Activated CD4-positive, alpha-beta T cell treated with anti-CD3 and anti-CD28 coated beads, Interleukin-2, amount 50 U/mL, for 4 hours (primary cell): ENCODE results near the gene RALGPS1.

Source experiments
- DNase-seq, 2 experiments: peaks; one replicate each; pipeline ENCODE4 v3.0.0-alpha.2; 2020

Gene RALGPS1

DNA sequence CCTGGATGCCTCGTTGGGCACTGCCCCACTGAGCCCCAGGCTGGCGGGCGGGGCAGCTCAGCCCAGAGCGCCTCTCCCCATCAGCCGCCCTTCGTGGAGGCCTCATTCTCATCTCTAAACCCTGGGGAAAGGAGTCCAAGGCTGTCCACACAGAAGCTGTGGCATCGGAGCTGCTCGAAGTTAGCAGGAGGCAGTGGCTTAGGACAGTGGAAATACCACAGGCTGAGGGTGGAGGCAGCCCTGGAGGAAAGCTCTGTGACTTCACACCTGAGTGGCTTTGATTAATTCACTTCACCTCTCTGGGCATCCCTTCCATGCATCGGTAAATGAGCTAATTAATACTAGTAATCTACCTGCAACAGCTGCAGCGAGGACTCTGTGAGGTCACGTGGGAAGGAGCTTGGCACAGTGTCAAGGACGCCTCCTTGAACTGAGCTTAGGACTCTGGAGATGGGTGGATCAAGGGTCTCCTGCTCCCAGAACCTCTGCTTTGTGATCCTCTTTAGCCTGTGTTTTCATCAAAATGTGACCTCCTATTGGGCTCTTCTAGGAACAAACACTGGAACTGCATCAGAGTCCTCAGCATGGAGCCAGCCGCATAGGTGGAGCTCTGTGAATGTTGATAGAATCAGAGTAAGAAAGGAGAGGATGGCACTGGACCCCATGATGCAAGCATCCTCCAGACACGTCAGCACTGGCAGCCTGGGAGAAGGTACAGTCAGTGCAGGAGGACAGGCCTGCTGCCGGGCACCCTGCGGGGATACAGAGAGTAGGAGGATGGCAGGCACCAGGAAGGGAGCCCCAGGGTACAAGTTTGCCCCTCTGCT, 208.7 kb downstream of the RALGPS1 start:
- DNase-seq: no peak

DNA sequence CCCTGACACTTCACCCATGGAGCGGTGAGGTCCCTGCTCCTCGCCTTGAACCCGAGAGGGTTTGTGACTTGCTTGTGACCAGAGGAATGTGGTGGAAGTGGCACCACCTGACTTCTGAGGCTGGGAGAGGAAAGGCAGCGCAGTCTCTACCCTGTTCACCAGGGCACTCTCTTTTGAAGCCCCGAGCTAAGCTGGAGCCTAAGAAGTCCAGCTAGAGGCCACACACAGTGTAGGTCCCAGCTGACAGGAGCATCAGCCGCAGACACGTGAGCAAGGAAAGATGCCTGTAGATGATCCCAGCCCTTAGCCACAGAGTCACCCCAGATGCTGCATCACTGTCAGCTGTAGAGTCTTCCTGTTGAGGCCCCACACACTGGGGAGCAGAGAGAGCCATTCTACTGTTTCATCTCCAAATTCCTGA, 209.5 kb downstream of the RALGPS1 start:
- DNase-seq: no peak

DNA sequence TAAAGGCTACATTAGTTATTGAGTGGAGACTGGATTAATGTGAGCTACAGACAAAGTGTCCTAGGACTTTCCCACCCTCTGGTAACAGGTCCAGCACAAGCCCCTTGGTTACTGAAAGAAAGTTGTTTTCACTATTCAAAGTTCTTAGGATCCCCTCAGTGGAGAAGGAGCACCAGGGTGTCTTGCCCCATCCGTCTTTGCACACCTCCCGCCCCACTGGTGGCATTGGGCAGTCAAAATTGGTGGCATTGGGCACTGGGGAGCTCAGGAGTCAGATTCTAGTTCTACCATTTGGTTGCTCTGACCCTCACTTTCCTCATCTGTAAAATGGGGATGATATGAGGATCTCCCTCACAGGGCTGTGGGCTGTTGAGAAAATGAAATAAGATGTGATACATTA, 210.2 kb downstream of the RALGPS1 start:
- no peak for DNase-seq

DNA sequence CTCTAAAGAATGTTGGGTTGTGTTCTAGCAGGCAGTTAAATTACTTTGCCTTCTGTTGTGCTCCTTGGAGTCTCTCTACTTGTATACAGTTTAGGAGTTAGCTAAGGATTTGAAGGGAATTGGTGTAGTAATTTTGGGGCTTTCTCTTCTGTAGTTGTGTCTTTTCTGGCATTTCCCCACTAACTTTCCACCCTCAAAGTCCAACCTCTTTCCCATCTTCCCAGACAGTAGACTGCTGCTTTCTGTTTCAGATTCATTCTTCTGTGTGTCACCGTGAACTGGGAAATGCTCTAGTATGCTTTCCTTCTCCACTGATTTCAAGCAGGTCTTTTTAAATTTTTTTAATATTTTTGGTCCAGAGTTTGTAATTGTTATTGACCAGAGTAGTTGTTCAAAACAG, 212.4 kb downstream of the RALGPS1 start:
- DNase-seq: no peak

DNA sequence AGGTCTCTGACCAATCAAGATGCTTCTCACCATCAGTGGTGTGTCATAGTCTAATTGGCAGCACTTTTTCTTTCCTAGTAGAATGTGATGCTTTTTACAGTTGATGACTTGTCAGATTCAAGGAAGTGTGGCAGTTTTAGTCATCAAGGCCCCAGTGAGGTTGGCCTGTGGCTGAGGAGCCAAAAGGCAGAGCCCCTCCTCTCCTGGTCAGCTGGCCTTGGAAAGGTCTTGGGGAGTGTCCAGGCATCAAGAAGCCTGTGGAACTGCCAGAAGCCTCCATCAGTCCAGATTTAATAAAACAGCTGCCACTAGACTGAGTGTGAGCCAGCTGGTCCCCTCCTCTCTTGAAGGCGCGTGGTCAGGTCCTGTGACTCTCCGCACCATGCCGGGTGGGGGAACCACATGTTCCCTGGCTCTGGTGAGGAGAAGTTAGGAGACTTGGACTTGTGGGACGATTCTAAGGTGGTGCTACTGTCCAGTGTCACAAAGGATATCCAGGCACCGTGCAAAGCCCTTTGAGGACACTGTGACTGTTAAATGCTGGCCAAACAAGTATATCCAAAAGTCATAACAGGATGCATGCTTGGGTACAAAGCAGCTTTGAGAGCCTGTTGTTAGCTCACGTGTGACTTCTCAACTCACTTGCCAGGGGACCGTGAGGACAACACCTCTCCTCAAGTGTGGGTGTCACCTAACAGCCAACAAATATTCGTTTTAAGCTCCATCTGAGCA, 213.9 kb downstream of the RALGPS1 start:
- no peak for DNase-seq

DNA sequence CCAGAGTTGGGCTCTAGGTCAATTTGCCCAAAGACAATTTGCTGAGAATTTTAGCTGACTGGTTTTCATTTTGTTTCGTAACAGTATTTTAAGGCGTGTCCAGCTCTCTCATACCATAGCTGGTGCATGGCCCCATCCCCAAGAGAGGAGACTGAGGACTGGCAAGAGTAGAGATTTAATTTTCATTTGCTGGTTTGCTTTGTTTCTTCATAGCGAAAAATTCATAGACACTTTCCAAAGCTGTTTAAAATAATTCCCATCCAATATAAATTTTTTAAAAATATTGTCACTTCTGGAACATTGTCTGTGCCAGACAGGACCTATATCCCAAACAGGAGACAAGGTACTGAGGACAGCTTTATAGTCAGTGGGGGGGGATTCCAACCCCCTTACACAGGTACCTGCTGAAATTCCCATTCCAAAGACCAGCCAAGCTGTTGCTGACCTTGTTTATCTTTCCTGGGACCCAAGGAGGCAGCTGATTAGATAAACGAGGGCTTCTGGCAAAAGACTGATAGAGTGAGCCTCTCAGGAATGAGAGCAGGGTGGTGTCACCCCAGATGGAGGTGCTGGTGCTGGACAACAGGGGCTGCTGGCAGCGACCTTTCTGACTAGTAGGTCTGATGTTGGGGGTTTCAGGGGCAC, 214.6 kb downstream of the RALGPS1 start:
- DNase-seq: no peak

DNA sequence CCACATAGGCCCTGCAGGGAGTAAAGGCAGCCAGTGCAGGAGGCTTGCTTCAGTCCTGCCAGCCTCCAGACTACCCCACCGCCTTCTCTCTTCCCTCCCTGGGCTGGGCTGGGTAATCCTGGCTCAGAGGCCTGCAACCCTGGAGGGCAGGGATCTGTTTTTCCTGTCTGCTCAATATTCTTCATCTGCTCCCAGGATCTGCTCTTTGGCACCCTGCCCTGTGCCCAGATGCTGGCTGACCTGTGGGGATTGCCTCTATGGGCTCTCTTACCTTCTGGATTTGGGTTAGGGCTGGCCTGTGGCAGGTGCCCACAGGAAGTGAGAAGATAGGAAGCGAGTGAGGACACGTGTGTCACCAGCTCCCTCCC, 215.1 kb downstream of the RALGPS1 start:
- no peak for DNase-seq

DNA sequence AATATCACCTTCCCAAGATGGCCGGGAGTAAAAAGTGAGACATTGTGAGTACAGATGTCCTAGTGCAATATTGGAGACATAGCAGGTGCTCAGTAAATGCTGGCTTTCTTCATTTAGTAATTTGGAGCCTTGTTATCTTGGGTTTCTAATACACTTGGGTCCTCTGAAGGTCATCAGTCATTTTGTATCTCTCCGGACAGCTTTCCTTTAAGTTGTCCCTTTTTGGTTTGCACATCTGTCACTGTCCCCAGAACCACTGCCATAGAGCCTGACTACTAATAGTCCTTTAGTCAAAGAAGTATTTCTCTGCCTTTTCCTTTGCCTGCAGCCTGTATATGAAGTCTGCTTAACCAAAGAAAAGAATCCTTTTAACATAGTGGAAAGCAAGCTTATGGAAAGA, 215.7 kb downstream of the RALGPS1 start:
- DNase-seq: no peak

DNA sequence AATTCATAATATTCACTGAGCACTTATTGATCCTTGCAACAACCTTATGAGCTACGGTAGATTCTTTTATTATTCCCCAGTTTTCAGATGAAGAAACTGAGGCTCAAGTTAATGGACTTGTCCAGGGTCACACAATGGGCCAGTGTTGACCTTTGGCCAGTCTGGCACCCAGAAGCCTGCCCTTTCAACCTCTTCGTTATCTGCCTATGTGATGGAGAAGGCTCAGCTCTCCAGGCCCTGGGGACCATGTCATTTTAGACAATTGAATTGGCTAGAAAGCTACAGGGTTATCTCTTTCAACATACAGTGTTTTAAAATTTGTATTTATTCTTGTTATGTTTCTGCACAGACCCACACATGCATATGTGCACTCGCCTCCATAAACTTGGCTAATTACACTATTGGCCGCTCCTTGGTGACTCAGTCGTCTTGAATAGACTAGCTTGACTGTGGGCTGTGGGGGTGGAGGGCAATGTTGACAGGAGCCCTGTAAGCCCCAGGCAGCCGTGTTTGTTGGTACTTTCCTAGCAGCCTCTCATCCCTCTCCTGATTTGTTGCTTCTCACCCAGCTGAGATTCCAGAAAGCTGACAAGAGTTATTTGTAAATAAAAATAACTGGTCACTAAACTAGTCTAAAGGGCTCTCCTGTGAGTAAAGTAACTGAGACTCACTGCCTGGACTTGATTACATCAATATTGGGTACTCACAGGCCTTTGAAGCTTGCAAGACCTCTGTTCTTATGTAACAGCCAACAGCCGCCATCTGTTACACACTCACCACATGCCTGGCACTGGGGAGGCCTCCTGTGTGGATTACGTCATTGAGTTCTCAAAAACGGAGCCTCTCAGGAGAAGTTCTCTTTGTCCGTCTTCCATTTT, 216.3 kb downstream of the RALGPS1 start:
- DNase-seq: no peak

DNA sequence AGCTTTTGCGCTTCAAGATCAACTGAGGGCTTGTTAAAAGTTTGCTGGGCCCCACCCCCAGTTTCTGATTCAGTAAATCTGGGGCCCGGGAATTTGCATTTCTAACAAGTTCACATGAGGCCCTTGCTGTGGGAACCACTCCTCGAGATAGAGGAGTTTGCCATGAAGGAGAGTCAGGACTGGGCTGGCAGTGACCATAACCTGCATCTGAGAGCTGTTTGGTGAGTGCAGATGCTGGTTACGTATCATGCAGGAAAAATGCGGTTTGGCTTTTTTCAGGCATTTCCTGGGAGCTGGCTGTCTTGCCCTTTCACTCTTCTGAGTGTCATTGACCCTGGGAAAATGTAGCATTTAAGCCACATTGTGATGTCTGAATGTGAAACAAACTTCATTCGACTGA, 217.3 kb downstream of the RALGPS1 start:
- DNase-seq: no peak

DNA sequence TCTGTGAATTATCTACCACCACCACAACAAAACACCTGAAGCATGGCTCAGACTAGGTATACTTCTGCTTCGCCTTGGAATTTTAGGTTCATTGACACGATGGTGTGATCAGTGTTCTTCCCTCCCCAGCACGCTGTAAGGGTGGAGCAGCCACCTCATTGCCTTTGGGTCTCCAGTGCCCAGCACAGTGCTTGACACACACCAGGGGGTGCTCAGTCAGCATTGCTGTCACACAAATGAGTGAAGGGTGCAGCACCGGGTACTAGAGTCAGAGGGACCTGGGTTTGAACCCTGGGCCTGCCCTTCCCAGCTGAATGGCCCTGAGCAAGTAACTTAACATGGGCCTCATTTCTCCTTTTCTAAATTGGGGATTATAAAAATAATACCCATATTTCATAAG, 217.8 kb downstream of the RALGPS1 start:
- DNase-seq: no peak

DNA sequence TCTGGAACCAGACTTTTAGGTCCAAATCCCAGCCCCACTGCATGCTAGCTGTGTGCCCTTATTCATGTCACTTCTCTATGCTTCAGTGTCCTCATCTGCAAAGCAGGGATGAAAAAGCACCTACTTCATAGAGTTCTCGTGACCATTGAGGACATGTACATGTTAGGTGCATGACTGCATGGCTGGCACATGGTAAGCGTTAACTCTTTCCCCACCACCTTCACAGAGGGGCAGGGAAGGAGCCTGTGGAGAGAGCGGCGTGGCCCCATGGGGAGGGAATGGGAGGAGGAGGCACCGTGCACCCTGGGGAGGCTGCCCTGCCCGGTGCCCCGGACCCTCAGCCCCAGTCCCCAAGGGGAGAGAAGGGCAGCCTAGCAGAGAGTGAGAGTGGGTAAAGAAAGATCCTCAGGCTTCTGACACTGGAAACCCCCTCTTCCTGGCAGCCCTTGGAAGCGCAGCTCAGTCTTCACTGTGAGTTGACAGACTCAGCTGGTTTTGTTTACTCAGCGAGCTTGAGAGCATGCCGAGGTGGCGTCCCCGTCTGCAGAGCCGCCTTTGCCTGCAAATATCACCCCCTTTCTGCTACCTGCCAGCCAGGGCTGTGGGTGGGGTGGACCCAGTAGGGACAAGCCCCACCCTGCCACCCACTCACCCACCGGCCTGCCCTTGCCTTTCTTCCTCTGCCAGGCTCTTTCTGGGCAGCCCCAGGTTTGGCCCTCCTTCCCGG, 218.5 kb downstream of the RALGPS1 start:
- DNase-seq: no peak

DNA sequence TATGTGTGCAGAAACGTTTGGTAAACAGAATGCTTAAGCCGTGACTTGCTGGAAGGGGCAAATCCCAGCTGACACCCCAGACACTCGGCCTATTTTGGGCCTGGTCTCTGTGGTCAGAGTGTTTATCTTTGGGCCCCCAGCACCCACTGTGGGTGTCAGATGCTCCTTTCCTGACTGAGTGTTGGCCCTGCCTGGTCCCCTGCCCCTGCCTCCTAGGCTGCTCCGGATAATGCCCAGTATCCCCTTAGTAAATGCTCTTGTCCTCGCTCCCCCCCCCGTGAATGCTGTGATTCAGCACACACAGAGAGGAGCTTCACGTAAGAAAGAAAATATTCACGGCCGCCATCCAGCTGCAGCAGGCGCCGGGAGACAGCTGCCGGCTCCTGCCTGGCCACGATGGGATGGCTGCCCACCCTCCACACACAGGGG, 219.2 kb downstream of the RALGPS1 start:
- DNase-seq: no peak

DNA sequence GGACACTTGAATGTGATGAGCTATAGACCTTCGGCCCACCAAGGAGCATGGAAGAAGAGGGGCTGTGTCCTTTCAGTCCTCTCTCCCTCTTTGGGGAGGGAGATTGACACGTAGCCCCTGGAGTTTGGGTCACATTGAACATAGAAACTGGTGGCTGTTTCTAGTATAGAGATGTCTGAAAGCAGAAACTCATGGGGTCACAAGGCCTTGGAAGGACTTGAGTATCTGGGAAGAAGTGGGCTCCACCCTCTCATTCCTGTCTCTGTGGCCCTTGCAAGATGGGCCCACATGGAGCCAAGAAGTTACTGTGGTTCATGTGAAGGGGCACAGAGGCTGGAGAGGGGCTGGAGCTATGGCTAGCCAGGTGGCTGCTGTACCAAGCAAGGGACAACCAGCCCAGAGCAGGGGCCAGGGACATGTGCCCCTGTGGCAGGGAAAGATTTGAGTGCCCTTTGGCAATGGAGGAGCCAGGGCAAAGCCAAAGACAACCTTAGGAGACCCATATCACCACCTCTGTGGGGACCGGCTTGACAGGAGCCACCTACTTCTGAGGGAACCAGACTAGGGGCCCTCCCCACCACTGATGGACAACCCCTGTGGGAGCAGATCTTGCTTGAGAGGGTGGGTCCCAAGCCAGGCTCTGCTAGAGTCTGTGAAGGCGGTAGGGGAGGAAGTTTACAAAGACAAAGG, 220.6 kb downstream of the RALGPS1 start:
- no peak for DNase-seq

DNA sequence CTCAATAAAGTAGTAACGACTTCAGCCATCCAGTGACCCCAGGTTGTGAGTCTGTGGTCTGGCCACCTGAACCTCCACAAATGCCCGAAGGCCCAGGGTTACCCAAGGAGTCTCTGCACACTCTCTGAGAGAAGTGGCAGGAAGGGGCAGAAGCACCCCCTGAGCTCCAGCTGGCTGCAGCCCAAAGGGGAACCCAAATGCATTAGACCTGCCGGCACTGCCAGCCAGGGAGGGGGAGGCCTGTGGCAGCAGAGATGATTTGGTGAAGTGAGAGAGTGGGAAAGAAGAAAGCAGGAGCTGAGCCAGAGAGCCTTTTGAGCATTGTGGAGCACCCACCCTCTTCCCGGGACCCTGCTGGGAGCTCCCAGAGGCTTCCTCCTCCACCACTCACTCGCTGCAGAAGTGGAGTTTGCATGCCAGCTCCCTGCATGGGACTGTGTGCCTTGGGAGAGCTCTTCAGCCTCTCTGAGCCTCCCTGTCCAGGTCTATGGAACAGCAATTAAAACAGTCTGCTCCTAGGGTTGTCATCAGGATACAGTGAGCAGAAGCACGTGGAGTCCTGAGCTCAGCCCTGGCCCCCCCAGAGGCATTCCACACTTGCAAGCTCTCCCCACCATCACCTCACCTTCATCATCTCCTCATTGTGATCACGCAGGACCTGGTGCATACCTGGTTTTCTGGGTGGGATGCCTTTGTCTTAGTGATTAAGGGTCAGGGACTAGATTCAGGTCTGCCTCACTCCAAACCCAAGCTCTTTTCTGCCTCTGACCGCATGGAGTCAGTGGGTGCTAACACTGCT, 221.7 kb downstream of the RALGPS1 start:
- DNase-seq: no peak

DNA sequence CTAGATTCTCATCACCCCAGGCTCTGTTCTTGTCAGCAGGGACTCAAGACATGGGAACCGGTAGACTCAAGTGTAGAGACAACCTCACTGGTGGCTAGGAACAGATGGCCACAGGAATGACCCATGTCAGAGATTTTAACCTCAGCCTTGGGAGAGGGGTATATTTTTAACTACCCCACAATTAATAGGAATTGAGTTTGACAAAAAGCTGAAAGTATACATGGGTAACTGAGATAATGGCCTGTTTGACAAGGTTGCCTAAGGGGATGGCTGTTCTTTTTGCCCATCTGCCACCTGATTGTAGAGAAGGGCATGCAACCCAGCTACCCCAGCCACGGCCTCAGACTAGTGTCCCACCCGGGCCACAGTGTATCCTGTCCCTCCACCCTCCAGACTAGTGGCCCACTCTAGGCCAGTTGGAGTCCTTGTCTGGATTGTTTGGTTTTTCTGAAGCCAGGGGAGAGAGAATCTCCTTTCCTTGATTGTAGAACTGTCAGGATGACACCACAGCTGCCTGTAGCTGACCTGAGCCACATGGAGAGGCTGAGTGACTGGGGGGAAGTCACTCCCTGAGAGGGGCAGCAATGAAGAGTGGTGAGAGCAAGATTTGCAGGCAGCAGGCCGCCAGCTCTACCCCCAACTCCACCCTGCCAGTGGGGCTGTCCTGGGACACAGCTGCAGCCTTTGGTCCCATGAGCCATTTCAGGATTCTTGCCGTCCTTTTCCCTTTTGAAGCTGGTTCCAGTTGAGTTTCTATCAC, 222.5 kb downstream of the RALGPS1 start:
- DNase-seq: no peak

DNA sequence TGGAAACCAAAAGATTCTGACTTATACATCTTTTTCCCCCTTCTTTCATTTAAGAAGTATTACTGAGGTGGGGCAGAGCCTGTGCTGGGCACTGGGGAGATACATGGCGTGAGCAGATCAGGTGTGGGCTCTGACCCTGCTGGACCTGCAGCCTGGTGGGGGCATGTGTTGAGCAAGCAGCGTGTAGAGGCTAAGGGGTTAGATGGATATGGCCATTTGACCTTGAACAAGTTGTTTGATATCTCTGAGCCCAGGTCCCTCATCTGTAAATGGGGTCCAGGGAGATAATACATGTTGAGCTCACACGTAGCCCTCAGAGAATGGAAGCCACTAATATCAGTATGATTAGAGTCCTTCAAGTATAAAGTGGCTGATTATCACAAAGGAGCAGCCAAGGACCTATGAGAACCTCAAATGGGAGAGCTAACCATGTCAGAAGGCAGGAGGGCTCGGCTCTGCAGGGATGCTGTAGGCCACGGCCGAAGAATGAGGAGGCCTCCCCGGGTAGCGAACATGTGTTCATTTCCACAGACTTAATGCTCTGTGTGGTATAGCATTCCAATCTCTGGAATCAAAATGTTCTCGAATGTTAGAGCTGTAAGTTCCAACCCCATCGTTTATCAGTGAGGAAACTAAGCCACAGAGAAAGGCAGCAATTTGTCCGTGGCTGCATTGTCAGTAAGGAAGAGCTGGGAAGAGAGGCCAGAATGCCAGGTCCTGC, 223.2 kb downstream of the RALGPS1 start:
- no peak for DNase-seq

DNA sequence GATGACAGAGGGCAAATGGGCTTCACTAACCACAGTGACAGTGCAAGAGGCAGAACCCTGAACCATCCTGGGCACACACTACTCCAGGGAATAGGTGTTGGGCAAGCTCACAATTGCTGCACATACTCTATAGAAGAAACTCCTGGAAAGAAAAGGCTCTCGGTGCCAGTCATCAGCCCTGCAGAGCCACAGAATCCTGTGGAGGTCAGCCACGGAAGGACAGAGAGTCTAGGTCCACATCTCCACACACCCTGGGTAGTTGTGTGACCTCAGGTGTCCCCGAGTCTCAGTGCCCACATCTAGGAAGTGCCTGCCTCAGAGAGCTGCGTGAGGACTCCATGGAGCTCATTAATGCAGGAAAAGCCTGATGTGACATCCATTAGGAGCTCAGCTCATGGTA, 223.9 kb downstream of the RALGPS1 start:
- no peak for DNase-seq

DNA sequence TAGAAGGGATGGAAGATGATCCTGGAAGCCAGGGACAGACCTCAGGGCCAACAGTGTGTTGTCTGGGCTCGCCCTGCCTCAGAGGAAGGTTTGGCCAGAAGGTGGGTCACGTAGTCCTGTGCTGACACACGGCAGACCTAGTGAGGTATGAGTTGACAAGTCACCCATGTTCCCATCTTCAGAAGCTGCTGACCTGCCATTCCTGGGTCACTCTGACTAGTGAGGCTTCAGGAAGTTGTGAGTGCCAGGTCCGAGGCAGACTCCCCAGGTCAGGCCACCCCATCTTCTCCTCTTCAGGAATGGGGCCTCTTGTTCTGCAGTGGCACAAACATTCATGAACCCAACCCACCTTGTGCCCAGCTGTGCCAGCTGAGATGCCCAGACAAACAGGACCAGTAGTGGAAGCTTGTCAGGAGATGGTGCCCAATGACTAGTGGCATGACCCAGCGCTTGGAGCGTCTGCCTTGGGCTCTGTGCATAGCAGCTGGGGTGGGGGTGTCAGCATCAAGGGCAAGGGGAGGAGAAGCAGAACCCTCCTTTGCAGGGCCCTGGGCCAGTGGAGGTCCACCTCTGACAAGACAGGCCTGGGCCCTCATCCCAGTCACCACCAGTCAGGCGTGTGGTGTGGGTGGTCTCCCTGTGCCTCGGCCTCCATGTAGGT, 224.6 kb downstream of the RALGPS1 start:
- DNase-seq: no peak
